ENCODE data around the gene FGR. TPM values are rescaled to one million over a fixed set of nuclear protein-coding genes. Genes with fewer than 3 reads are reported as not detected.

FGR gene
- total RNA-seq, 2 experiments from 2014 or later, result not detected

GRCh38 chr1:27599605-27600497 is 35.1 kb downstream of the FGR start:
- H3K4me1 Mint-ChIP-seq, result peaks cover 33% of the 10 kb centered on the region
- ChIA-PET CTCF (interaction anchor here (0.9 to 2.7 kb wide), 14 partner anchors 9 to 555 kb away, joined by 3 to 11 read pairs (median 4); no protein-coding TSS in a partner anchor), POLR2A (no interaction called here)

DNA sequence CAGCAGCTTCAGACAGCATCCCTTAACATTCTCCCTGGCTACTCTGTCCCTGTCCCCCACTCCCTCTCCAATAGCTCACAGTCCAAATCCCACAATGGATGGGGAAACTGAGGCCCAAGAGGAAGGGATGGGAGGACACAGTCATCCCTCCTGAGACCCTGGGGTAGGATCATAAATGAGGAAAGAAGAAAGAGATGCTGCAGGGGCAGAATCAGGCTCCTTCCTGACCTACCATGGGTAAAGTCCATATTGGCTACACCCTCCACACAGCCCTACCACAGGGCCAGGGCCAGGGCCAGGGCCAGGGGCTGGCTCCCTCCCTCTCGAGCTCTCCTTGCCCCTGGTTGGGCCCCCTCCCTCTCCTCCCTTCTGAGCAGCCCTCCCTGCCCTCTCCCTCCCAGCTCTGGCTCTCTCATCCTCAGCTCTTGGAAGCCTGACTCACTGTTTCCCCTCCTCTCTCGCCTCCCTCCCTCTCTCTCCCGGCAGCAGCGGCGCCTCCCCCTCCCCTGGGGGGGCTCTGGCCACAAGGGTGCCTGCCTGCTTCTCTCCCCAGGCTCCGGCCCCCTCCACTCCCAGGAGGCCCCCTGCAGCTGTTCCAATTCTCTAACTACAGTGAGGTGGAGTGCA is 36.0 kb downstream of the FGR start:
- no peak overlapping the region for H3K4me3 Mint-ChIP-seq
- H3K36me3 Mint-ChIP-seq (ENCODE audit: low read depth), result no peaks in the 10 kb centered on the region
- peaks cover 33% of the 10 kb centered on the region for H3K4me1 Mint-ChIP-seq
- CTCF ChIA-PET, result interaction anchor here (0.6 to 1.6 kb wide), 7 partner anchors 9 to 266 kb away, joined by 3 to 4 read pairs (median 3); no protein-coding TSS in a partner anchor
- no peak overlapping the region for H3K27ac Mint-ChIP-seq
- peaks cover 5% of the 10 kb centered on the region for H3K27me3 Mint-ChIP-seq
- DNase-seq, result no peak
- POLR2A ChIA-PET, result no interaction called here
- no peaks in the 10 kb centered on the region for H3K9me3 Mint-ChIP-seq

More at GRCh38 chr1:27599605-27600497, 35.1 kb downstream of the FGR start:
- Mint-ChIP-seq H3K27me3 (peaks cover 5% of the 10 kb centered on the region), H3K4me3 (no peak overlapping the region), H3K27ac (peak overlapping the region; percentile 33), H3K36me3 (ENCODE audit: low read depth) (no peaks in the 10 kb centered on the region), H3K9me3 (no peaks in the 10 kb centered on the region)
- no peak for DNase-seq

GRCh38 chr1:27598295-27598687 is 36.7 kb downstream of the FGR start:
- Mint-ChIP-seq H3K36me3 (ENCODE audit: low read depth) (no peaks in the 10 kb centered on the region), H3K27me3 (peaks cover 3% of the 10 kb centered on the region), H3K4me3 (no peak overlapping the region), H3K9me3 (no peaks in the 10 kb centered on the region), H3K4me1 (peaks cover 31% of the 10 kb centered on the region), H3K27ac (no peak overlapping the region)
- no peak for DNase-seq
- POLR2A ChIA-PET, result no interaction called here
- CTCF ChIA-PET, result interaction anchor here (1.0 to 2.4 kb wide), 5 partner anchors 14 to 71 kb away, joined by 3 to 5 read pairs (median 4); no protein-coding TSS in a partner anchor

DNA sequence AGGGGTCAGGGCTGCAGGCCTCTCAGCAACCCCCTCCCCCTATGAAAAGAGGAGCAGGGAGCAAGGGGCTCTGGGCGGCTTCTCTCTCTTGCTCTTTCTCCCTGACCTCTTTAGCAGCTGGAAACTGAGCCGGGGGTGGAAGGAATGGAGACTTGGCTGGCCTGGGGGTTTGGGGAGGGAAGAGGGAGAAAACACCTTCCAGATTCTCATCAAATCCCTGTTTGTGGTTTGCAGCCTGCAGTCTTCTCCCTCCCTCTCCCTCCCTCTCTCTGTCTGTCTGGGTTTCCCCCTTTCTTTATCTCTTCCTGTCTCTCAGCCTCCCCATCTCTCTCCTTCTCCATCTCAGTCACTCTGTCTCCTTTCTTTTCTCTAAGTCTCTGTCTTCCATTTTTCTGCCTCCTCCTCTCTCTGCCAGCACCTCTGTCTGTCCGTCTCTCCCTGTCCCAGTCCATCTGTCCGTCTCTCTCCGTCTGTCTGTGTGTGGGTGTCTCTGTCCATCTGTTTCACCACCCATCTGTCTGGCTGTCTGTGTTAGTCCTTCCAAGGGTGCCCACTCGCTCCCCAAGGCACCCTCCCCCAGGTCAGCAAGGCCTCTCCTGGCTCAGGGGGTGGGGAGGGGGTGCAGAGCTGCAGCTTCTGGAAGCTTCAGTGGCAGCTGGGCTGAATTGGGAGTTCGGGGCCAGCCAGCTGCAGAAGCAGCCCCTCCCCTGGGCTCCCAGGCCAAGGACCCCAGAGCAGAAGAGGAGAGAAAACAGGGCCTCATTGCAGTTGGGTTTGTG is 37.3 kb downstream of the FGR start:
- peaks cover 31% of the 10 kb centered on the region for H3K4me1 Mint-ChIP-seq
- H3K36me3 Mint-ChIP-seq (ENCODE audit: low read depth), result no peaks in the 10 kb centered on the region
- no peak overlapping the region for H3K4me3 Mint-ChIP-seq
- POLR2A ChIA-PET, result no interaction called here
- DNase-seq, result no peak
- H3K9me3 Mint-ChIP-seq, result no peaks in the 10 kb centered on the region
- peaks cover 3% of the 10 kb centered on the region for H3K27me3 Mint-ChIP-seq
- CTCF ChIA-PET, result interaction anchor here (0.6 to 2.4 kb wide), 4 partner anchors 41 to 72 kb away, joined by 3 to 5 read pairs (median 4); no protein-coding TSS in a partner anchor
- H3K27ac Mint-ChIP-seq, result no peak overlapping the region

DNA sequence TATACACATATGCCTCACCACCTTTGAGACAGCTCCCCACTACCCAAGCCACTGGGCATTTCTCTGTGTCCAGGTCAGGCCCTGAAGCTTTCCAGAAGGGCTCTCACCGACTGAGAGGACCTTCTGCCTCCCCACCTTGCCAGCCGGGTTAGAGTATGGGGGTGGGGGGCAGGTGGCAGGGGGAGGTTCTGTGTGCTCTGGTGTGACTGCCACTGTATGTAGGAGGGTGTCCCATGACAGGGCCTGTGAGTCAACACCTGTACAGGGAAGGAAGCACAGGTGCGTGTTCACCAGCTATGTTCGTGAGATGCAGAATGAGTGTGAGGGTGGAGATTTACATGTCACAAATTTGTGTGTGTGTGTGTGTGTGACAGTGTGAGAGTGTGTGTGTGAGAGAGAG is 38.0 kb downstream of the FGR start:
- no peak for DNase-seq
- ChIA-PET POLR2A (no interaction called here), CTCF (interaction anchor here (0.6 to 2.4 kb wide), 6 partner anchors 10 to 300 kb away, joined by 3 to 5 read pairs (median 3); no protein-coding TSS in a partner anchor)
- H3K9me3 Mint-ChIP-seq, result no peaks in the 10 kb centered on the region
- no peaks in the 10 kb centered on the region for H3K27me3 Mint-ChIP-seq
- H3K4me1 Mint-ChIP-seq, result peaks cover 26% of the 10 kb centered on the region
- no peak overlapping the region for H3K27ac Mint-ChIP-seq
- no peak overlapping the region for H3K4me3 Mint-ChIP-seq
- H3K36me3 Mint-ChIP-seq (ENCODE audit: low read depth), result no peaks in the 10 kb centered on the region

GRCh38 chr1:27596261-27596660 is 38.7 kb downstream of the FGR start:
- ChIA-PET CTCF (interaction anchor here (0.8 to 2.4 kb wide), 7 partner anchors 10 to 300 kb away, joined by 3 to 7 read pairs (median 3); no protein-coding TSS in a partner anchor), POLR2A (no interaction called here)
- Mint-ChIP-seq H3K36me3 (ENCODE audit: low read depth) (no peaks in the 10 kb centered on the region), H3K27me3 (no peaks in the 10 kb centered on the region), H3K4me3 (no peak overlapping the region), H3K9me3 (no peaks in the 10 kb centered on the region), H3K4me1 (peaks cover 30% of the 10 kb centered on the region), H3K27ac (no peak overlapping the region)
- no peak for DNase-seq

DNA sequence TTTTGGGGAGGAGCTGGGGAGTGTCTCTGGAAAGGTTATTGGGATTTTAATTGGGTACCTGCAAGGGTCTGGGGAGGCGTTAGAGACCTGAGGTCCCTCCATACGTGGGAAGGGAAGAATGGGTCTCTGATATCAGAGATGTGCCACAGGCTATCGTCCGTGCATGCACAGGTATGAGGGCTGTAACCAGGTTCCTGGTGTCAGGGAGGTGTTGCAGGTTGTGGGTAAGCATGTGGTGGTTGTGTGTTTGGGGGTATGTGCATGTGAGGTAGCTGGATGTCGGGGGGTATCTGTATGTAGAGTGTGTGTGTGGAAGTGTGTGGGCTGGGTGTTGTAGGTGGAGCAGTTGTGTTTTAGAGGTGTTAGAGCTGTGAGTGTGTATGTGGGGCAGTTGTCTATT is 39.4 kb downstream of the FGR start:
- ChIA-PET POLR2A (no interaction called here), CTCF (interaction anchor here (0.6 to 1.7 kb wide), 7 partner anchors 8 to 629 kb away, joined by 3 to 7 read pairs (median 4); partner anchors contain the start of gene AHDC1)
- no peaks in the 10 kb centered on the region for H3K27me3 Mint-ChIP-seq
- H3K36me3 Mint-ChIP-seq (ENCODE audit: low read depth), result no peaks in the 10 kb centered on the region
- DNase-seq, result no peak
- no peak overlapping the region for H3K27ac Mint-ChIP-seq
- H3K9me3 Mint-ChIP-seq, result no peaks in the 10 kb centered on the region
- H3K4me3 Mint-ChIP-seq, result no peak overlapping the region
- peaks cover 26% of the 10 kb centered on the region for H3K4me1 Mint-ChIP-seq

- H3K4me3 Mint-ChIP-seq, result no peak overlapping the region
- ChIA-PET POLR2A (no interaction called here), CTCF (interaction anchor here (0.6 to 1.7 kb wide), 8 partner anchors 9 to 628 kb away, joined by 3 to 7 read pairs (median 4); partner anchors contain the start of gene AHDC1)
- no peaks in the 10 kb centered on the region for H3K27me3 Mint-ChIP-seq
- DNase-seq, result no peak
- no peaks in the 10 kb centered on the region for H3K36me3 Mint-ChIP-seq (ENCODE audit: low read depth)
- no peak overlapping the region for H3K27ac Mint-ChIP-seq
- H3K9me3 Mint-ChIP-seq, result no peaks in the 10 kb centered on the region
- H3K4me1 Mint-ChIP-seq, result peaks cover 18% of the 10 kb centered on the region
Measured at GRCh38 chr1:27594564-27595510, 40.1 kb downstream of the FGR start.

DNA sequence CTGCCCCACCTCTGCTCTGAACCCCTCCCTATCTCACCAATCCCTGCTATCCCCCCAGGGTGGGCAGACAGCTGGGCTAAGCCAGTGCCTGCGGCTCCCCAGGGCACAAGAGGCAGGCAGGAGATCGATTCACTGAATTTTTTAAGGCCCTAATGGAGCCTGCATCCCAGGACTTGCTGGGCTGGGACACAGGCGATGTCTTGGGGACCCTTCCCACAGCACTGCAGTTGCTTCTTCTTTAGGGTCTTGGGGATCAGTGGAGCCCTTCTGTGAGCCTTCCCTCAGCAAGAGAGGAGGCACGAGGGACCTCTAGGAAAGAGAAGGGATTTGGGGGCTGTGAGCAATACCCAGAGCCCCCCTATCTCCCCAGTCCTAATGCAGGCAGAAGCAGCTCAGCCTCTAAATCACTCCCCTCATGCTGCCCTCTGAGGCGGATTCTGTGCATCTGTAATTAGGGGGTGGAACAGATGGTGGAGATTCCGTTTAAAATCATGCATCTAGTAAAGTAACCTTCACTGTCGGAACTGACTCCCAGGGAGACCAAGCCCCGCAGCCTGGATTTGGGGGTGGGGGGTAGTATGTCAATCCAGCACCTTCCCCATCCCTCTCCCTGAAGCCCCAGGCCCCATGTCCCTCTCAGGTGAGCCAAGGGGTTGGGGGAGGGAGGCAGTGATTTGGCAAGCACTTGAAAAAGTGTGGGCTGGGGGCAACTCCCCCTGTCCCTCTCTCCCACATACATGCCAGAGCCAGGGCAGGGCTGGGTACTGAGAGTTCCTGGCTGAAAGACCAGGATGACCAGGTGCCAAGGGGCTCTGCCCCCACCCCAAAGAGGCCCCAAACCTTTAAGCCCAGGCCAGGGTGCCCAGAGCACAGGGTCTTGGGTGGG is 41.1 kb downstream of the FGR start:
- no peak for DNase-seq
- ChIA-PET POLR2A (no interaction called here), CTCF (interaction anchor here (0.9 kb wide), 1 partner anchor 14 kb away, joined by 3 read pairs; no protein-coding TSS in a partner anchor)
- Mint-ChIP-seq H3K4me3 (no peak overlapping the region), H3K4me1 (peaks cover 9% of the 10 kb centered on the region), H3K36me3 (ENCODE audit: low read depth) (no peaks in the 10 kb centered on the region), H3K27ac (no peak overlapping the region), H3K27me3 (no peaks in the 10 kb centered on the region), H3K9me3 (no peaks in the 10 kb centered on the region)

- H3K4me3 Mint-ChIP-seq, result no peak overlapping the region
- CTCF ChIA-PET, result interaction anchor here (1.3 kb wide), 1 partner anchor 36 kb away, joined by 5 read pairs; no protein-coding TSS in a partner anchor
- no peaks in the 10 kb centered on the region for H3K9me3 Mint-ChIP-seq
Measured at GRCh38 chr1:27592931-27593677, 41.9 kb downstream of the FGR start.

More at GRCh38 chr1:27592931-27593677, 41.9 kb downstream of the FGR start:
- no peak overlapping the region for H3K27ac Mint-ChIP-seq
- no peak for DNase-seq
- H3K27me3 Mint-ChIP-seq, result no peaks in the 10 kb centered on the region
- POLR2A ChIA-PET, result no interaction called here
- H3K4me1 Mint-ChIP-seq, result peaks cover 4% of the 10 kb centered on the region
- no peaks in the 10 kb centered on the region for H3K36me3 Mint-ChIP-seq (ENCODE audit: low read depth)

All from activated CD4-positive, alpha-beta T cell treated with anti-CD3 and anti-CD28 coated beads, Interleukin-2, amount 10 ng/mL, durations not matched to agents 7 days and 5 days (primary cell).